Stimulated activated CD4-positive, alpha-beta T cell treated with anti-CD3 and anti-CD28 coated beads, Interleukin-15, amount 100 ng/mL, for 24 hours (primary cell): ENCODE results near the gene CHST7.

Experiments used
- DNase-seq: peaks from one replicate; pipeline ENCODE4 v3.0.0-alpha.2; 2020

The CHST7 gene

GRCh38 chrX:46573892-46574773, 568 bp downstream of the CHST7 start:
- peak; percentile 69 for DNase-seq

- DNase-seq: peak; percentile 56
Measured at GRCh38 chrX:46574774-46575381, 1.3 kb downstream of the CHST7 start.

GRCh38 chrX:46575586-46575985, 2.0 kb downstream of the CHST7 start:
- DNase-seq: no peak

GRCh38 chrX:46575991-46576392, 2.4 kb downstream of the CHST7 start:
- DNase-seq: no peak

GRCh38 chrX:46576458-46576857, 2.9 kb downstream of the CHST7 start:
- DNase-seq: no peak

- DNase-seq: no peak
Measured at GRCh38 chrX:46577221-46578005, 3.8 kb downstream of the CHST7 start.

- DNase-seq: no peak
Measured at GRCh38 chrX:46579250-46579649, 5.7 kb downstream of the CHST7 start.

GRCh38 chrX:46580613-46581012, 7.0 kb downstream of the CHST7 start:
- DNase-seq: no peak

- DNase-seq: no peak
Measured at GRCh38 chrX:46582325-46582724, 8.8 kb downstream of the CHST7 start.

- DNase-seq: no peak
Measured at GRCh38 chrX:46582966-46583365, 9.4 kb downstream of the CHST7 start.

- no peak for DNase-seq
Measured at GRCh38 chrX:46584736-46585135, 11.2 kb downstream of the CHST7 start.

GRCh38 chrX:46587158-46587557, 13.6 kb downstream of the CHST7 start:
- peak; percentile 44 for DNase-seq

- DNase-seq: no peak
Measured at GRCh38 chrX:46587753-46588171, 14.2 kb downstream of the CHST7 start.

GRCh38 chrX:46588263-46588662, 14.7 kb downstream of the CHST7 start:
- DNase-seq: peak; percentile 64

GRCh38 chrX:46589977-46590723, 16.6 kb downstream of the CHST7 start:
- no peak for DNase-seq

- no peak for DNase-seq
Measured at GRCh38 chrX:46595084-46595483, 21.5 kb downstream of the CHST7 start.

GRCh38 chrX:46597208-46597607, 23.6 kb downstream of the CHST7 start:
- no peak for DNase-seq

- no peak for DNase-seq
Measured at GRCh38 chrX:46597771-46598170, 24.2 kb downstream of the CHST7 start.

- no peak for DNase-seq
Measured at GRCh38 chrX:46599051-46599560, 25.5 kb downstream of the CHST7 start.

- no peak for DNase-seq
Measured at GRCh38 chrX:46601283-46601682, 27.7 kb downstream of the CHST7 start.

- no peak for DNase-seq
Measured at GRCh38 chrX:46602468-46603102, 29.0 kb downstream of the CHST7 start.

- DNase-seq: no peak
Measured at GRCh38 chrX:46607916-46608315, 34.4 kb downstream of the CHST7 start.
